Measurements from ENCODE around the gene ETV6.

Gene ETV6

DNA sequence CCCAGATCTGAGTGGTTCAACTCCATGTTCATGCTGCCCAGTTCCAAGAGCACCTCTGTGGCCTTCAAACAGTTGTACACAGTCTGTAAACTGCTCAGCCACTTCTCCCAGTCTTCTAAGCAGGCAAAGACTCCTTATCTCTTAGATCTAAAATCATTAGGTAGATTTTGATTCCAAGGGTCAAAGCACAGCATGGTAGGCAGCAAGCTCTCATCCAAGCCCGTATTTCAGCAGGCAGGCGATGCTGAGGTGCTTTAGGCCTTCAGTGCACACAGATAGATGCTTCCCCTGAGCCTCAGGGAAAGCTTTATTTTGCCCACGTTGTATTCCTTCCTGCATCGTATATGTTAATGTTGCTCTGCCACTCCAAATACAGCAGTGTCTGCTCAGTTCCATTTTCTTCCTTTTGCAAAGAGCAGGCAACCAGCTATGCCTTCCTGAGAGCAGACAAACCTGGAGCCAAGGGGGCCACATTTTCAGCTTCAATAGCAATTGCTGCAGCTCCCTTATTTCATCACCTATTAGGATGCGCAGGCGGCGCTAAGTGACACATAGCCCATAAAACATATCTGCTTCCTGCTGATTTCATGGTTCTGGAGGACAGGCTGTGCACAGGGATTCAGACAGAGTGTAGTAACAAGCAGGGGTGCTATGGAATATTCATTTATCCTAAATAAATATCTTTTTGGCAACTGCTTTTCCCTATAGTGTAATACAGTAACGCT lies 67.5 kb downstream of the ETV6 start:
- H3K27ac ChIP-seq (ENCODE audit: low read depth, low read length): no peak overlapping the region
- H3K36me3 ChIP-seq (ENCODE audit: control insufficient read depth, insufficient read depth, low read length): no peaks in the 10 kb centered on the region

GRCh38 chr12:11717519-11717961 lies 68.1 kb downstream of the ETV6 start:
- H3K4me3 ChIP-seq (ENCODE audit: low read depth, low read length): no peak overlapping the region
- H3K9me3 ChIP-seq (ENCODE audit: control insufficient read depth, insufficient read depth, low read depth, low read length): no peaks in the 10 kb centered on the region
- no peaks in the 10 kb centered on the region for H3K36me3 ChIP-seq (ENCODE audit: control insufficient read depth, insufficient read depth, low read length)
- peaks cover 31% of the 10 kb centered on the region for H3K4me1 ChIP-seq (ENCODE audit: control insufficient read depth, insufficient read depth, low read length)
- H3K9ac ChIP-seq (ENCODE audit: low read length): no peak overlapping the region
- no peaks in the 10 kb centered on the region for H3K27me3 ChIP-seq (ENCODE audit: control insufficient read depth, insufficient read depth, low read length)
- H3K27ac ChIP-seq (ENCODE audit: low read depth, low read length): no peak overlapping the region; the same call in 1 of the 2 replicates

More for the DNA sequence above, 67.5 kb downstream of the ETV6 start:
- H3K4me3 ChIP-seq (ENCODE audit: low read depth, low read length): no peak overlapping the region
- H3K27me3 ChIP-seq (ENCODE audit: control insufficient read depth, insufficient read depth, low read length): no peaks in the 10 kb centered on the region
- no peak overlapping the region for H3K9ac ChIP-seq (ENCODE audit: low read length)
- no peaks in the 10 kb centered on the region for H3K9me3 ChIP-seq (ENCODE audit: control insufficient read depth, insufficient read depth, low read depth, low read length)
- H3K4me1 ChIP-seq (ENCODE audit: control insufficient read depth, insufficient read depth, low read length): peaks cover 29% of the 10 kb centered on the region

DNA sequence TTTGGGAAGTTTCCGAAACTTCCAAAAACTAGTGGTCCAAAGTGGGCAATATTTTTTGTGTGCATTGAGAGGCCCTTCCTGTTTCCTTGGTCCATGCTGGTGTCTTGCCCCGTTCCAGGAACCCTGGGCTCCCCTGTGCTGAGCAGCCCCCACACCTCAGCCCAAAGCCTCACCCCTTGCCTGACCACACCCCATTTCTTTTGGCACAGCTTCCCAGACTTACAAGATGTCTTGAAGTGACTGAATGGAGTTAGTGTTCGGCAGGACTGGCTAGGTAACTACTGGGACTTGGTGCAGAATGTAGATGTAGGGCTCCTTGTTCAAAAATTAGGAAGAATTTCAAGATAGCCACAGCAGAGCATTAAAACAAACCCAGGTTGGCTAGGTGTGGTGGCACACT lies 68.6 kb downstream of the ETV6 start:
- peaks cover 32% of the 10 kb centered on the region for H3K4me1 ChIP-seq (ENCODE audit: control insufficient read depth, insufficient read depth, low read length)
- H3K9ac ChIP-seq (ENCODE audit: low read length): no peak overlapping the region
- H3K27ac ChIP-seq (ENCODE audit: low read depth, low read length): no peak overlapping the region; the same call in 1 of the 2 replicates
- H3K36me3 ChIP-seq (ENCODE audit: control insufficient read depth, insufficient read depth, low read length): no peaks in the 10 kb centered on the region
- no peaks in the 10 kb centered on the region for H3K27me3 ChIP-seq (ENCODE audit: control insufficient read depth, insufficient read depth, low read length)
- H3K4me3 ChIP-seq (ENCODE audit: low read depth, low read length): no peak overlapping the region
- H3K9me3 ChIP-seq (ENCODE audit: control insufficient read depth, insufficient read depth, low read depth, low read length): no peaks in the 10 kb centered on the region

GRCh38 chr12:11718768-11719253 lies 69.3 kb downstream of the ETV6 start:
- Histone ChIP-seq H3K4me3 (ENCODE audit: low read depth, low read length) (no peak overlapping the region), H3K9ac (ENCODE audit: low read length) (peak overlapping the region; percentile 3), H3K9me3 (ENCODE audit: control insufficient read depth, insufficient read depth, low read depth, low read length) (no peaks in the 10 kb centered on the region), H3K27ac (ENCODE audit: low read depth, low read length) (no peak overlapping the region), H3K36me3 (ENCODE audit: control insufficient read depth, insufficient read depth, low read length) (no peaks in the 10 kb centered on the region), H3K27me3 (ENCODE audit: control insufficient read depth, insufficient read depth, low read length) (no peaks in the 10 kb centered on the region), H3K4me1 (ENCODE audit: control insufficient read depth, insufficient read depth, low read length) (peaks cover 37% of the 10 kb centered on the region)

DNA sequence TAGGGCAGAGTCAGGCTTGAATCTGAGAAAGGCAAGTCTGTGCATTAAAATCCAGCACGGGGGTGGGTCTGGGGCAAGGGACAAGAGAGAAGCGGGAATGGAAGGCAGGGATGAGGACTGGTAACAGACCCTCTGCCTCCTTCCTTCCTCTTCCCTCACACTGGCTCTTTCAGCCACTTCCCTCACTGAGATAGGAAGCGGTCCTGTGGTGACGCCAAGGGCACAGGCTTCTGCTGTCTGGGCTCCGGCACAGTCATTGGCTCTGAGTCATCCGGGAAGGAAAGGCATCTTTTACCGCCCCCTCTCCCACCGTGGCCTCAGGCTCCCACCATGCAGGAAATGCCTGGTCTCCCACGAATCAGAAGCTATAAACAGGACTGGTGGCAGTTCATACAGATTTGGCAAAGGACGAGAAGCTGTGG lies 70.2 kb downstream of the ETV6 start:
- Histone ChIP-seq H3K9ac (ENCODE audit: low read length) (no peak overlapping the region), H3K9me3 (ENCODE audit: control insufficient read depth, insufficient read depth, low read depth, low read length) (no peaks in the 10 kb centered on the region), H3K4me3 (ENCODE audit: low read depth, low read length) (no peak overlapping the region), H3K27ac (ENCODE audit: low read depth, low read length) (peak overlapping the region; percentile 0; the same call in 1 of the 2 replicates), H3K4me1 (ENCODE audit: control insufficient read depth, insufficient read depth, low read length) (peaks cover 45% of the 10 kb centered on the region), H3K36me3 (ENCODE audit: control insufficient read depth, insufficient read depth, low read length) (no peaks in the 10 kb centered on the region), H3K27me3 (ENCODE audit: control insufficient read depth, insufficient read depth, low read length) (no peaks in the 10 kb centered on the region)

- Histone ChIP-seq H3K4me1 (ENCODE audit: control insufficient read depth, insufficient read depth, low read length) (peaks cover 48% of the 10 kb centered on the region), H3K9ac (ENCODE audit: low read length) (no peak overlapping the region), H3K4me3 (ENCODE audit: low read depth, low read length) (no peak overlapping the region), H3K9me3 (ENCODE audit: control insufficient read depth, insufficient read depth, low read depth, low read length) (no peaks in the 10 kb centered on the region), H3K27me3 (ENCODE audit: control insufficient read depth, insufficient read depth, low read length) (no peaks in the 10 kb centered on the region), H3K36me3 (ENCODE audit: control insufficient read depth, insufficient read depth, low read length) (no peaks in the 10 kb centered on the region), H3K27ac (ENCODE audit: low read depth, low read length) (no peak overlapping the region)
Observed at GRCh38 chr12:11722071-11722470, 72.6 kb downstream of the ETV6 start.

GRCh38 chr12:11722578-11723138 lies 73.2 kb downstream of the ETV6 start:
- no peak overlapping the region for H3K27ac ChIP-seq (ENCODE audit: low read depth, low read length)
- no peak overlapping the region for H3K9ac ChIP-seq (ENCODE audit: low read length)
- no peaks in the 10 kb centered on the region for H3K36me3 ChIP-seq (ENCODE audit: control insufficient read depth, insufficient read depth, low read length)
- H3K27me3 ChIP-seq (ENCODE audit: control insufficient read depth, insufficient read depth, low read length): no peaks in the 10 kb centered on the region
- H3K4me1 ChIP-seq (ENCODE audit: control insufficient read depth, insufficient read depth, low read length): peaks cover 43% of the 10 kb centered on the region
- no peaks in the 10 kb centered on the region for H3K9me3 ChIP-seq (ENCODE audit: control insufficient read depth, insufficient read depth, low read depth, low read length)
- H3K4me3 ChIP-seq (ENCODE audit: low read depth, low read length): no peak overlapping the region

DNA sequence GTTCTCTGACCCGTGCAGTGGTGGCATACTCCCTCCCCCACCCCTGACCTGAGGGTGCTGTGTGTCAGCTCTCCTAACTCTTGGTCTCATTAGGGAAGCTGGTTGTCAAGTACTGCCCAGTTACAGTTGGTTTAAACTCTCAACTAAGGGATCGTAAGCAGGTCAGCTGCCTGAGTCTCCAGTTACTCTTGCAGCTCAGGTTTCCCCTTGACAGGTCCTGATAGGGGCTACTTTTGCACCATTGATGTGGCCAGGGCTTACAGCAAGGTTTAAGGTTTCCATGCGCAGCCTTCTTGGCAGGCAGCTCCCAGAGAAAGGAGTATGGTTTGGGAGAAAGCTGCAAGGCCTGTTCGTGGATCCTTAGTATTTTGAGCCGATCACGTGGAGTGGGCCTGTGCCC lies 74.5 kb downstream of the ETV6 start:
- Histone ChIP-seq H3K4me3 (ENCODE audit: low read depth, low read length) (no peak overlapping the region), H3K27me3 (ENCODE audit: control insufficient read depth, insufficient read depth, low read length) (no peaks in the 10 kb centered on the region), H3K27ac (ENCODE audit: low read depth, low read length) (no peak overlapping the region), H3K9ac (ENCODE audit: low read length) (no peak overlapping the region), H3K36me3 (ENCODE audit: control insufficient read depth, insufficient read depth, low read length) (no peaks in the 10 kb centered on the region), H3K4me1 (ENCODE audit: control insufficient read depth, insufficient read depth, low read length) (peaks cover 37% of the 10 kb centered on the region), H3K9me3 (ENCODE audit: control insufficient read depth, insufficient read depth, low read depth, low read length) (no peaks in the 10 kb centered on the region)

GRCh38 chr12:11724888-11725311 lies 75.4 kb downstream of the ETV6 start:
- Histone ChIP-seq H3K36me3 (ENCODE audit: control insufficient read depth, insufficient read depth, low read length) (no peaks in the 10 kb centered on the region), H3K27me3 (ENCODE audit: control insufficient read depth, insufficient read depth, low read length) (no peaks in the 10 kb centered on the region), H3K9me3 (ENCODE audit: control insufficient read depth, insufficient read depth, low read depth, low read length) (no peaks in the 10 kb centered on the region), H3K4me3 (ENCODE audit: low read depth, low read length) (no peak overlapping the region), H3K9ac (ENCODE audit: low read length) (no peak overlapping the region), H3K4me1 (ENCODE audit: control insufficient read depth, insufficient read depth, low read length) (peaks cover 28% of the 10 kb centered on the region), H3K27ac (ENCODE audit: low read depth, low read length) (no peak overlapping the region)

GRCh38 chr12:11725686-11726085 lies 76.2 kb downstream of the ETV6 start:
- Histone ChIP-seq H3K9me3 (ENCODE audit: control insufficient read depth, insufficient read depth, low read depth, low read length) (no peaks in the 10 kb centered on the region), H3K27me3 (ENCODE audit: control insufficient read depth, insufficient read depth, low read length) (no peaks in the 10 kb centered on the region), H3K9ac (ENCODE audit: low read length) (no peak overlapping the region), H3K36me3 (ENCODE audit: control insufficient read depth, insufficient read depth, low read length) (no peaks in the 10 kb centered on the region), H3K4me3 (ENCODE audit: low read depth, low read length) (no peak overlapping the region), H3K27ac (ENCODE audit: low read depth, low read length) (no peak overlapping the region), H3K4me1 (ENCODE audit: control insufficient read depth, insufficient read depth, low read length) (peaks cover 29% of the 10 kb centered on the region)

GRCh38 chr12:11726659-11727058 lies 77.2 kb downstream of the ETV6 start:
- peaks cover 29% of the 10 kb centered on the region for H3K4me1 ChIP-seq (ENCODE audit: control insufficient read depth, insufficient read depth, low read length)
- no peak overlapping the region for H3K9ac ChIP-seq (ENCODE audit: low read length)
- no peak overlapping the region for H3K27ac ChIP-seq (ENCODE audit: low read depth, low read length)
- no peaks in the 10 kb centered on the region for H3K9me3 ChIP-seq (ENCODE audit: control insufficient read depth, insufficient read depth, low read depth, low read length)
- H3K27me3 ChIP-seq (ENCODE audit: control insufficient read depth, insufficient read depth, low read length): no peaks in the 10 kb centered on the region
- H3K4me3 ChIP-seq (ENCODE audit: low read depth, low read length): no peak overlapping the region
- no peaks in the 10 kb centered on the region for H3K36me3 ChIP-seq (ENCODE audit: control insufficient read depth, insufficient read depth, low read length)

All from HUES6 (cell line).